Measurements from ENCODE around the gene ABTB2. TPM values are rescaled to one million over a fixed set of nuclear protein-coding genes. Genes with fewer than 3 reads are reported as not detected.

ABTB2 gene
- polyA plus RNA-seq, 1 donor (not counting 4 experiments of a cell fraction or from before 2014, with no cell fraction given): 1.0 TPM

DNA sequence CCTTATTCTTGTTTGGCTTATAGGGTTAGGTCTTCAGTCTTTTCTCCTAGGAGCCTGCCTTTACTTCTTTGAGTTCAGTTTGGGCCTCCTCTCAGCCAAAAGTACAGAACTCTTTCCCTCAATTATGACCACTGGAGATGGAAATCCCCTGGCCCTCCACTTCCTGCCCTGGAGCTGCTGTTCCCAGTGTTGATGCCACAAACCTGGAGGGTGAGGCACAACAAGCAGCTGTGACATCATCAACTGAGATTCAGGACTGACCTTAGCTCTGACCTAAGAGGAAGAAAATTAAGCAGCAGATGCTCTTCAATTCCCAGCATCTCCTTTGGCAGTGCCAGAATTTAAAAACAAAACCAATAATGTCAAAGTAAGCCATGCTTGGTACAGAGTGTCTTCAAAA is 3.0 kb downstream of the ABTB2 start:
- no peak overlapping the region for H3K27ac ChIP-seq (ENCODE audit: control insufficient read depth, insufficient read depth, low read length)
- no peak for FAIRE-seq
- peaks cover 5% of the 10 kb centered on the region for H4K20me1 ChIP-seq (ENCODE audit: control insufficient read depth, extremely low read depth, insufficient read depth, low read length)
- no peaks in the 10 kb centered on the region for H3K79me2 ChIP-seq (ENCODE audit: control insufficient read depth, insufficient read depth, low read length)
- H3K9me3 ChIP-seq (ENCODE audit: control insufficient read depth, low read depth, low read length): no peaks in the 10 kb centered on the region
- H3K4me3 ChIP-seq (ENCODE audit: control insufficient read depth in 2 of 3, extremely low read depth in 1 of 3, insufficient read depth in 2 of 3, low read depth in 1 of 3, low read length in 3 of 3): no peak overlapping the region
- H2AFZ ChIP-seq (ENCODE audit: control insufficient read depth, low read length): no peak overlapping the region
- dilution Hi-C loops (cut with MboI; ENCODE audit: extremely low pct_ligation_motif_present, low sequenced_read_pairs): no loop called here
- H3K9ac ChIP-seq (ENCODE audit: control insufficient read depth, extremely low read depth, insufficient read depth, low read length): no peak overlapping the region
- no peaks in the 10 kb centered on the region for H3K27me3 ChIP-seq (ENCODE audit: control insufficient read depth, extremely low read depth, insufficient read depth, low read length)
- no peak for DNase-seq (ENCODE audit: low read depth, low spot score)
- H3K9me1 ChIP-seq (ENCODE audit: control insufficient read depth, extremely low read depth, insufficient read depth, low read length): no peaks in the 10 kb centered on the region
- TF ChIP-seq EZH2 (IDR thresholded peaks at IDR 0.05; ENCODE audit: low read length): no peak
- TF ChIP-seq, protein P1, sequence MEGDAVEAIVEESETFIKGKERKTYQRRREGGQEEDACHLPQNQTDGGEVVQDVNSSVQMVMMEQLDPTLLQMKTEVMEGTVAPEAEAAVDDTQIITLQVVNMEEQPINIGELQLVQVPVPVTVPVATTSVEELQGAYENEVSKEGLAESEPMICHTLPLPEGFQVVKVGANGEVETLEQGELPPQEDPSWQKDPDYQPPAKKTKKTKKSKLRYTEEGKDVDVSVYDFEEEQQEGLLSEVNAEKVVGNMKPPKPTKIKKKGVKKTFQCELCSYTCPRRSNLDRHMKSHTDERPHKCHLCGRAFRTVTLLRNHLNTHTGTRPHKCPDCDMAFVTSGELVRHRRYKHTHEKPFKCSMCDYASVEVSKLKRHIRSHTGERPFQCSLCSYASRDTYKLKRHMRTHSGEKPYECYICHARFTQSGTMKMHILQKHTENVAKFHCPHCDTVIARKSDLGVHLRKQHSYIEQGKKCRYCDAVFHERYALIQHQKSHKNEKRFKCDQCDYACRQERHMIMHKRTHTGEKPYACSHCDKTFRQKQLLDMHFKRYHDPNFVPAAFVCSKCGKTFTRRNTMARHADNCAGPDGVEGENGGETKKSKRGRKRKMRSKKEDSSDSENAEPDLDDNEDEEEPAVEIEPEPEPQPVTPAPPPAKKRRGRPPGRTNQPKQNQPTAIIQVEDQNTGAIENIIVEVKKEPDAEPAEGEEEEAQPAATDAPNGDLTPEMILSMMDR (optimal IDR thresholded peaks at IDR 0.05 in 1 of 3, IDR thresholded peaks at IDR 0.05 in 1 of 3, conservative IDR thresholded peaks at IDR 0.05 in 1 of 3; ENCODE audit: extremely low read depth in 1 of 3, insufficient read depth in 2 of 3, low read length in 3 of 3): no peak
- H3K4me2 ChIP-seq (ENCODE audit: control insufficient read depth, extremely low read depth, insufficient read depth, low read depth, low read length): peak overlapping the region; percentile 20
- no peaks in the 10 kb centered on the region for H3K36me3 ChIP-seq (ENCODE audit: control insufficient read depth in 2 of 2, extremely low read depth in 1 of 2, insufficient read depth in 2 of 2, low read length in 2 of 2)
- H3K4me1 ChIP-seq (ENCODE audit: control insufficient read depth, extremely low read depth, insufficient read depth, low read length): peaks cover 22% of the 10 kb centered on the region

DNA sequence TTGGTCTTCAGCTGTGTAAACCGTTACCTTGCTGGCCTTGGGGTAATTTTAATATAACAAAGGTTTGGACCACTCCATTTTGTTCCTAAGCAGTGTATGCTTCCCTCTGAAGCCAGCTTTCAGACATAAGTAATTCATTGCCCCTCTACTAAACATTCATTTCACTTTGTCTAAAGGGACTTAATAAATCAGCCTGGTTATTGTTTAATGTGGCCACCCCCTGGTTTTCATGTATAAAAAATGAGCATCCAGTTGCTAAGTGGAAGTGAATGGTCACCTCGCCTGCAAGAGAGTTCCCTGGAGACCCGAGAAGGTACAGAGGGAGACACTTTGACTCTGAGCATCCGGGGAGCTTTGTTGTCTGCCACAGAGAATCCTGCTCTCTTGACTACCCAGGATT is 3.9 kb downstream of the ABTB2 start:
- H3K9me1 ChIP-seq (ENCODE audit: control insufficient read depth, extremely low read depth, insufficient read depth, low read length): no peaks in the 10 kb centered on the region
- no peak for FAIRE-seq

More for the DNA sequence above, 3.9 kb downstream of the ABTB2 start:
- Histone ChIP-seq H3K27ac (ENCODE audit: control insufficient read depth, insufficient read depth, low read length) (no peak overlapping the region), H4K20me1 (ENCODE audit: control insufficient read depth, extremely low read depth, insufficient read depth, low read length) (peaks cover 5% of the 10 kb centered on the region), H3K36me3 (ENCODE audit: control insufficient read depth in 2 of 2, extremely low read depth in 1 of 2, insufficient read depth in 2 of 2, low read length in 2 of 2) (no peaks in the 10 kb centered on the region), H3K9me3 (ENCODE audit: control insufficient read depth, low read depth, low read length) (no peaks in the 10 kb centered on the region), H2AFZ (ENCODE audit: control insufficient read depth, low read length) (no peak overlapping the region), H3K27me3 (ENCODE audit: control insufficient read depth, extremely low read depth, insufficient read depth, low read length) (no peaks in the 10 kb centered on the region), H3K9ac (ENCODE audit: control insufficient read depth, extremely low read depth, insufficient read depth, low read length) (no peak overlapping the region), H3K4me3 (ENCODE audit: control insufficient read depth in 2 of 3, extremely low read depth in 1 of 3, insufficient read depth in 2 of 3, low read depth in 1 of 3, low read length in 3 of 3) (no peak overlapping the region), H3K4me1 (ENCODE audit: control insufficient read depth, extremely low read depth, insufficient read depth, low read length) (peaks cover 18% of the 10 kb centered on the region), H3K79me2 (ENCODE audit: control insufficient read depth, insufficient read depth, low read length) (no peaks in the 10 kb centered on the region), H3K4me2 (ENCODE audit: control insufficient read depth, extremely low read depth, insufficient read depth, low read depth, low read length) (no peak overlapping the region)
- dilution Hi-C loops (cut with MboI; ENCODE audit: extremely low pct_ligation_motif_present, low sequenced_read_pairs): no loop called here
- DNase-seq (ENCODE audit: low read depth, low spot score): no peak
- no peak for TF ChIP-seq EZH2 (IDR thresholded peaks at IDR 0.05; ENCODE audit: low read length)
- TF ChIP-seq, protein P1 (optimal IDR thresholded peaks at IDR 0.05 in 1 of 3, IDR thresholded peaks at IDR 0.05 in 1 of 3, conservative IDR thresholded peaks at IDR 0.05 in 1 of 3; ENCODE audit: extremely low read depth in 1 of 3, insufficient read depth in 2 of 3, low read length in 3 of 3): no peak

Measured in keratinocyte (primary cell).